ENCODE data around the gene PAF1.
A peak's percentile ranks its signal among the peaks of the same experiment; 100 is the strongest.

PAF1 gene

GRCh38 chr19:39398297-39398864 lies 7.5 kb upstream of the PAF1 start:
- TF ChIP-seq EZH2 (IDR thresholded peaks at IDR 0.05) = no peak
- TF ChIP-seq FOXP2 (optimal IDR thresholded peaks at IDR 0.05; ENCODE audit: control extremely low read depth, extremely low read length, insufficient read depth) = no peak
- TF ChIP-seq POLR2AphosphoS5 (IDR thresholded peaks at IDR 0.05; ENCODE audit: borderline replicate concordance, low read depth, low read length) = no peak
- Histone ChIP-seq H3K4me3 (peak overlapping the region; percentile 59; the same call in 1 of the 2 replicates), H3K9ac (ENCODE audit: insufficient read length) (peak overlapping the region; percentile 60), H3K9me3 (ENCODE audit: low read depth, low read length) (no peaks in the 10 kb centered on the region), H3K27ac (peak overlapping the region; percentile 90), H3K36me3 (ENCODE audit: insufficient read depth, low read length) (peaks cover 10% of the 10 kb centered on the region; the same call in 1 of the 2 replicates)
- no peak for DNase-seq (ENCODE audit: low read depth, low spot score)

GRCh38 chr19:39397360-39398296 lies 6.7 kb upstream of the PAF1 start:
- no peak for DNase-seq (ENCODE audit: low read depth, low spot score)
- peak overlapping the region; percentile 90 for H3K27ac ChIP-seq
- TF ChIP-seq FOXP2 (optimal IDR thresholded peaks at IDR 0.05; ENCODE audit: control extremely low read depth, extremely low read length, insufficient read depth) = peak; percentile 38
- no peak; the same call in 1 of the 2 replicates for TF ChIP-seq POLR2AphosphoS5 (IDR thresholded peaks at IDR 0.05; ENCODE audit: borderline replicate concordance, low read depth, low read length)
- H3K4me3 ChIP-seq = peak overlapping the region; percentile 59; the same call in 1 of the 2 replicates
- H3K36me3 ChIP-seq (ENCODE audit: insufficient read depth, low read length) = peaks cover 10% of the 10 kb centered on the region; the same call in 1 of the 2 replicates
- peak overlapping the region; percentile 60 for H3K9ac ChIP-seq (ENCODE audit: insufficient read length)
- H3K9me3 ChIP-seq (ENCODE audit: low read depth, low read length) = no peaks in the 10 kb centered on the region

GRCh38 chr19:39390451-39390750 lies 505 bp downstream of the PAF1 start:
- Histone ChIP-seq H3K4me3 (peak overlapping the region; percentile 96), H3K36me3 (ENCODE audit: insufficient read depth, low read length) (peaks cover 45% of the 10 kb centered on the region), H3K9ac (ENCODE audit: insufficient read length) (peak overlapping the region; percentile 97), H3K9me3 (ENCODE audit: low read depth, low read length) (no peaks in the 10 kb centered on the region), H3K27ac (peak overlapping the region; percentile 97)
- DNase-seq (ENCODE audit: low read depth, low spot score) = no peak
- TF ChIP-seq POLR2AphosphoS5 (IDR thresholded peaks at IDR 0.05; ENCODE audit: borderline replicate concordance, low read depth, low read length) = no peak
- no peak for TF ChIP-seq FOXP2 (optimal IDR thresholded peaks at IDR 0.05; ENCODE audit: control extremely low read depth, extremely low read length, insufficient read depth)
- no peak for TF ChIP-seq EZH2 (IDR thresholded peaks at IDR 0.05)

- H3K36me3 ChIP-seq (ENCODE audit: insufficient read depth, low read length) = peaks cover 45% of the 10 kb centered on the region
- no peaks in the 10 kb centered on the region for H3K9me3 ChIP-seq (ENCODE audit: low read depth, low read length)
- no peak for DNase-seq (ENCODE audit: low read depth, low spot score)
- no peak overlapping the region for H3K27ac ChIP-seq
- peak overlapping the region; percentile 96 for H3K4me3 ChIP-seq
- TF ChIP-seq POLR2AphosphoS5 (IDR thresholded peaks at IDR 0.05; ENCODE audit: borderline replicate concordance, low read depth, low read length) (no peak; the same call in 1 of the 2 replicates), EZH2 (IDR thresholded peaks at IDR 0.05) (no peak), FOXP2 (optimal IDR thresholded peaks at IDR 0.05; ENCODE audit: control extremely low read depth, extremely low read length, insufficient read depth) (no peak)
- peak overlapping the region; percentile 97 for H3K9ac ChIP-seq (ENCODE audit: insufficient read length)
Observed at GRCh38 chr19:39389631-39390414, 1.1 kb downstream of the PAF1 start.

- no peak for TF ChIP-seq EZH2 (IDR thresholded peaks at IDR 0.05)
- no peak for TF ChIP-seq POLR2AphosphoS5 (IDR thresholded peaks at IDR 0.05; ENCODE audit: borderline replicate concordance, low read depth, low read length)
- no peak for TF ChIP-seq FOXP2 (optimal IDR thresholded peaks at IDR 0.05; ENCODE audit: control extremely low read depth, extremely low read length, insufficient read depth)
- H3K9me3 ChIP-seq (ENCODE audit: low read depth, low read length) = no peaks in the 10 kb centered on the region
- H3K4me3 ChIP-seq = no peak overlapping the region
- no peak overlapping the region for H3K9ac ChIP-seq (ENCODE audit: insufficient read length)
- no peak overlapping the region for H3K27ac ChIP-seq
- peaks cover 52% of the 10 kb centered on the region for H3K36me3 ChIP-seq (ENCODE audit: insufficient read depth, low read length)
- DNase-seq (ENCODE audit: low read depth, low spot score) = no peak
Observed at GRCh38 chr19:39388657-39389056, 2.2 kb downstream of the PAF1 start.

- no peak for DNase-seq (ENCODE audit: low read depth, low spot score)
- TF ChIP-seq EZH2 (IDR thresholded peaks at IDR 0.05) = no peak
- Histone ChIP-seq H3K4me3 (no peak overlapping the region), H3K36me3 (ENCODE audit: insufficient read depth, low read length) (peaks cover 68% of the 10 kb centered on the region), H3K9ac (ENCODE audit: insufficient read length) (no peak overlapping the region), H3K27ac (no peak overlapping the region), H3K9me3 (ENCODE audit: low read depth, low read length) (no peaks in the 10 kb centered on the region)
Observed at GRCh38 chr19:39386557-39386956, 4.3 kb downstream of the PAF1 start.

GRCh38 chr19:39385629-39386411 lies 5.1 kb downstream of the PAF1 start:
- Histone ChIP-seq H3K36me3 (ENCODE audit: insufficient read depth, low read length) (peaks cover 75% of the 10 kb centered on the region), H3K9ac (ENCODE audit: insufficient read length) (no peak overlapping the region), H3K27ac (no peak overlapping the region), H3K9me3 (ENCODE audit: low read depth, low read length) (no peaks in the 10 kb centered on the region), H3K4me3 (no peak overlapping the region)
- DNase-seq (ENCODE audit: low read depth, low spot score) = no peak
- no peak for TF ChIP-seq FOXP2 (optimal IDR thresholded peaks at IDR 0.05; ENCODE audit: control extremely low read depth, extremely low read length, insufficient read depth)
- TF ChIP-seq EZH2 (IDR thresholded peaks at IDR 0.05) = no peak
- no peak for TF ChIP-seq POLR2AphosphoS5 (IDR thresholded peaks at IDR 0.05; ENCODE audit: borderline replicate concordance, low read depth, low read length)

All from SK-N-MC (cell line).